ENCODE data around the gene PER2.

PER2 gene

GRCh38 chr2:238244151-238244550, 44.3 kb downstream of the PER2 start:
- no peak overlapping the region for H3K9ac ChIP-seq (ENCODE audit: low read length)
- H3K27me3 ChIP-seq (ENCODE audit: control insufficient read depth, insufficient read depth, low read length): peaks cover under 1% of the 10 kb centered on the region
- H3K4me3 ChIP-seq (ENCODE audit: low read length): no peak overlapping the region
- peaks cover 11% of the 10 kb centered on the region for H3K4me1 ChIP-seq (ENCODE audit: control insufficient read depth, insufficient read depth, low read length)
- H3K36me3 ChIP-seq (ENCODE audit: control insufficient read depth, insufficient read depth, low read length): peaks cover 13% of the 10 kb centered on the region
- no peaks in the 10 kb centered on the region for H3K9me3 ChIP-seq (ENCODE audit: control insufficient read depth, low read length)

GRCh38 chr2:238243496-238244076, 44.8 kb downstream of the PER2 start:
- H3K4me1 ChIP-seq (ENCODE audit: control insufficient read depth, insufficient read depth, low read length): peaks cover 11% of the 10 kb centered on the region
- H3K9me3 ChIP-seq (ENCODE audit: control insufficient read depth, low read length): no peaks in the 10 kb centered on the region
- H3K36me3 ChIP-seq (ENCODE audit: control insufficient read depth, insufficient read depth, low read length): peaks cover 13% of the 10 kb centered on the region
- peaks cover 6% of the 10 kb centered on the region for H3K27me3 ChIP-seq (ENCODE audit: control insufficient read depth, insufficient read depth, low read length)
- H3K9ac ChIP-seq (ENCODE audit: low read length): no peak overlapping the region
- H3K4me3 ChIP-seq (ENCODE audit: low read length): no peak overlapping the region

- H3K4me1 ChIP-seq (ENCODE audit: control insufficient read depth, insufficient read depth, low read length): peaks cover 11% of the 10 kb centered on the region
- H3K4me3 ChIP-seq (ENCODE audit: low read length): no peak overlapping the region
- peaks cover 11% of the 10 kb centered on the region for H3K27me3 ChIP-seq (ENCODE audit: control insufficient read depth, insufficient read depth, low read length)
- H3K9me3 ChIP-seq (ENCODE audit: control insufficient read depth, low read length): no peaks in the 10 kb centered on the region
- H3K36me3 ChIP-seq (ENCODE audit: control insufficient read depth, insufficient read depth, low read length): peaks cover 13% of the 10 kb centered on the region
- no peak overlapping the region for H3K9ac ChIP-seq (ENCODE audit: low read length)
These were observed 45.5 kb downstream of the PER2 start for GRCh38 chr2:238242731-238243495.

GRCh38 chr2:238241970-238242369, 46.4 kb downstream of the PER2 start:
- Histone ChIP-seq H3K9me3 (ENCODE audit: control insufficient read depth, low read length) (no peaks in the 10 kb centered on the region), H3K9ac (ENCODE audit: low read length) (no peak overlapping the region), H3K4me1 (ENCODE audit: control insufficient read depth, insufficient read depth, low read length) (peaks cover 11% of the 10 kb centered on the region), H3K27me3 (ENCODE audit: control insufficient read depth, insufficient read depth, low read length) (peaks cover 11% of the 10 kb centered on the region), H3K4me3 (ENCODE audit: low read length) (no peak overlapping the region), H3K36me3 (ENCODE audit: control insufficient read depth, insufficient read depth, low read length) (peaks cover 7% of the 10 kb centered on the region)

- H3K9ac ChIP-seq (ENCODE audit: low read length): no peak overlapping the region
- no peaks in the 10 kb centered on the region for H3K9me3 ChIP-seq (ENCODE audit: control insufficient read depth, low read length)
- H3K36me3 ChIP-seq (ENCODE audit: control insufficient read depth, insufficient read depth, low read length): peaks cover 4% of the 10 kb centered on the region
- peaks cover 11% of the 10 kb centered on the region for H3K4me1 ChIP-seq (ENCODE audit: control insufficient read depth, insufficient read depth, low read length)
- peaks cover 11% of the 10 kb centered on the region for H3K27me3 ChIP-seq (ENCODE audit: control insufficient read depth, insufficient read depth, low read length)
- H3K4me3 ChIP-seq (ENCODE audit: low read length): no peak overlapping the region
These were observed 47.4 kb downstream of the PER2 start for GRCh38 chr2:238240757-238241711.

GRCh38 chr2:238239863-238240756, 48.3 kb downstream of the PER2 start, which contains the start of gene HES6:
HES6 (minus strand) TSS chr2:238240038; CDS start chr2:238239905, 133 bp downstream.
- Histone ChIP-seq H3K9ac (ENCODE audit: low read length) (peak within 1 kb of the TSS; percentile 22), H3K4me1 (ENCODE audit: control insufficient read depth, insufficient read depth, low read length) (peaks cover 11% of the 10 kb centered on the region), H3K9me3 (ENCODE audit: control insufficient read depth, low read length) (no peaks in the 10 kb centered on the region), H3K27me3 (ENCODE audit: control insufficient read depth, insufficient read depth, low read length) (peaks cover 14% of the 10 kb centered on the region), H3K4me3 (ENCODE audit: low read length) (peak within 1 kb of the TSS; percentile 22), H3K36me3 (ENCODE audit: control insufficient read depth, insufficient read depth, low read length) (peaks cover under 1% of the 10 kb centered on the region)

- H3K4me3 ChIP-seq (ENCODE audit: low read length): no peak overlapping the region
- no peak overlapping the region for H3K9ac ChIP-seq (ENCODE audit: low read length)
- H3K36me3 ChIP-seq (ENCODE audit: control insufficient read depth, insufficient read depth, low read length): no peaks in the 10 kb centered on the region
- H3K27me3 ChIP-seq (ENCODE audit: control insufficient read depth, insufficient read depth, low read length): peaks cover 14% of the 10 kb centered on the region
- H3K4me1 ChIP-seq (ENCODE audit: control insufficient read depth, insufficient read depth, low read length): peaks cover 11% of the 10 kb centered on the region
- no peaks in the 10 kb centered on the region for H3K9me3 ChIP-seq (ENCODE audit: control insufficient read depth, low read length)
These were observed 48.9 kb downstream of the PER2 start for GRCh38 chr2:238239543-238239862.

GRCh38 chr2:238238766-238239542, 49.5 kb downstream of the PER2 start:
- Histone ChIP-seq H3K36me3 (ENCODE audit: control insufficient read depth, insufficient read depth, low read length) (no peaks in the 10 kb centered on the region), H3K4me3 (ENCODE audit: low read length) (no peak overlapping the region), H3K4me1 (ENCODE audit: control insufficient read depth, insufficient read depth, low read length) (peaks cover 11% of the 10 kb centered on the region), H3K9me3 (ENCODE audit: control insufficient read depth, low read length) (no peaks in the 10 kb centered on the region), H3K9ac (ENCODE audit: low read length) (no peak overlapping the region), H3K27me3 (ENCODE audit: control insufficient read depth, insufficient read depth, low read length) (peaks cover 14% of the 10 kb centered on the region)

GRCh38 chr2:238238311-238238765, 50.1 kb downstream of the PER2 start:
- Histone ChIP-seq H3K36me3 (ENCODE audit: control insufficient read depth, insufficient read depth, low read length) (no peaks in the 10 kb centered on the region), H3K27me3 (ENCODE audit: control insufficient read depth, insufficient read depth, low read length) (peaks cover 14% of the 10 kb centered on the region), H3K4me1 (ENCODE audit: control insufficient read depth, insufficient read depth, low read length) (peaks cover 8% of the 10 kb centered on the region), H3K9me3 (ENCODE audit: control insufficient read depth, low read length) (no peaks in the 10 kb centered on the region), H3K9ac (ENCODE audit: low read length) (no peak overlapping the region), H3K4me3 (ENCODE audit: low read length) (no peak overlapping the region)

- H3K4me1 ChIP-seq (ENCODE audit: control insufficient read depth, insufficient read depth, low read length): peaks cover under 1% of the 10 kb centered on the region
- H3K9me3 ChIP-seq (ENCODE audit: control insufficient read depth, low read length): no peaks in the 10 kb centered on the region
- H3K27me3 ChIP-seq (ENCODE audit: control insufficient read depth, insufficient read depth, low read length): peaks cover 14% of the 10 kb centered on the region
- H3K36me3 ChIP-seq (ENCODE audit: control insufficient read depth, insufficient read depth, low read length): no peaks in the 10 kb centered on the region
- no peak overlapping the region for H3K4me3 ChIP-seq (ENCODE audit: low read length)
- no peak overlapping the region for H3K9ac ChIP-seq (ENCODE audit: low read length)
These were observed 50.8 kb downstream of the PER2 start for GRCh38 chr2:238237431-238238135.

Measured in mucosa of stomach (tissue), 1 donor.